Activated T-helper 9 cell treated with anti-CD3 and anti-CD28 coated beads, Interleukin-2, amount 50 U/mL, for 16 hours (primary cell): ENCODE data around the gene FCHSD2.

Experiments
- DNase-seq: peaks from one replicate; pipeline ENCODE4 v3.0.0-alpha.2; 2020; ENCODE audit warnings: low read depth

The FCHSD2 gene

DNA sequence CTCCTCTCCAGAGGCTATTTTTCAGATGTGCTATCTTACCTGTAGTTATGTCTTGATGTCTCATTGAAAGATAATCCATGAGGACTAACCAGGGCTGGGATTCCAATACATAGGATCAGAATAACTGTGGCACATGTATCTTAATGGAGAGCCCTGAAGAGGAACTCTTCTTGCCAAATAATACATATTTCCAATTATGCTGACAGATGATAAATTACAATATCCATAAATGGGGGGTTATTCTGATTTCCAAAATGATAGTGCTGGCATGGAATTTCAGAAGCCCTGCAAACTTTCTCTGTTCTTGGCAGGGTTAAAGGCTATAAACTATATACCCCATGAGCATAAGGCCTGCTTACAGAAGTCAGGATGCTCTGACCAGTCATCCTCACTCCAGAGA, 173.7 kb downstream of the FCHSD2 start:
- no peak for DNase-seq

DNA sequence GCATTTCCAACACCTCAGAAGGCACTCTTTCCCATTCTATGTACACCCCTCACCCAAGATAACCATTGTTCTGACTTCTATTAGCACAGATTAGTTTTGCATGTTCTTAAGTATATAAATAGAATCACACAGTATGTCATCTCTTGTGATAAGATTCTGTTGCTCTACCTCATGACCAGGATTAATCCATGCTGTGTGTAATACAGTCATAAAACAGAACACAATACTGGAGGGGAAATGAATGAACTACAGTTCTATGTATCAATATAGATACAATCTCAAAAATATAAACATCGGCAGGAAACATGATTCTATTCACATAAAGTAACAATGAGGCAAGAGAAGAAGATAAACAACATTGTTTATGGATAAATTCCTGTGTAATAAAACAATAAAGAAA, 176.4 kb downstream of the FCHSD2 start:
- no peak for DNase-seq

DNA sequence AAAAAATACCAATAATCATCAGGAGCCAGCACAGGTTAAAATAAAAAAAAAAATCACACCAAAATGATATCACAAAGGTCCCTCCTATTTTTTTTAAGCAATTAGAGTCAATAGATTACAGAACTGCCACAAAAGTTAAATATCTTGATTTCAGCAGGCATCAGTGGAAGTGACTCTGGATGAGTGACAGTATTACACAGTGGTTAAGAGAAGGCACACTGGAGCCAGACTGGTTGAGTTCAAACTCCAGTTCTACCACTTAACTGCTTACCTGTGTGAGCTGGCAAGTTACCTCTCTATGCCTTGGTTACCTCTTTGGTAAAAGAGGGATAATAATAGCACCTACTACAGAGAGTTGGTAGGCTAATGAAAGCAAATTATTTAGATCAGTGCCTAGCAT, 179.4 kb downstream of the FCHSD2 start:
- no peak for DNase-seq

DNA sequence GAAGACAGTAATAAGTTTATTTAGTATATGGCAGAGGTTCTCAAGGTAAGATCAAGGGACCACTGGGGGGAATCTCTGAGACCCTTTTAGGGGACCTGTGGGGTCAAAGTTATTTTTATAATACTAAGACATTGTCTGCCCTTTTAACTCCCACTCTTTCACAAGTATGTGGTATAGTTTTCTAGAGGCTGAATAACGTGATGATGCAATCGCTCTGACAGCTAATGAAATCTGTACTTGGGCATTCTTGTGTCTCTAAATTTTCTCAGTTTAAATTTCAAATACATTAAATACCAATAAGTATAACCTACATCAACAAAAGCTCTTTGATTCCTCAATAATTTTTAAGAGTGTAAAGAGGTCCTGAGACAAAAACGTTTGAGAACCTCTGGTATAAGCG, 180.0 kb downstream of the FCHSD2 start:
- no peak for DNase-seq

DNA sequence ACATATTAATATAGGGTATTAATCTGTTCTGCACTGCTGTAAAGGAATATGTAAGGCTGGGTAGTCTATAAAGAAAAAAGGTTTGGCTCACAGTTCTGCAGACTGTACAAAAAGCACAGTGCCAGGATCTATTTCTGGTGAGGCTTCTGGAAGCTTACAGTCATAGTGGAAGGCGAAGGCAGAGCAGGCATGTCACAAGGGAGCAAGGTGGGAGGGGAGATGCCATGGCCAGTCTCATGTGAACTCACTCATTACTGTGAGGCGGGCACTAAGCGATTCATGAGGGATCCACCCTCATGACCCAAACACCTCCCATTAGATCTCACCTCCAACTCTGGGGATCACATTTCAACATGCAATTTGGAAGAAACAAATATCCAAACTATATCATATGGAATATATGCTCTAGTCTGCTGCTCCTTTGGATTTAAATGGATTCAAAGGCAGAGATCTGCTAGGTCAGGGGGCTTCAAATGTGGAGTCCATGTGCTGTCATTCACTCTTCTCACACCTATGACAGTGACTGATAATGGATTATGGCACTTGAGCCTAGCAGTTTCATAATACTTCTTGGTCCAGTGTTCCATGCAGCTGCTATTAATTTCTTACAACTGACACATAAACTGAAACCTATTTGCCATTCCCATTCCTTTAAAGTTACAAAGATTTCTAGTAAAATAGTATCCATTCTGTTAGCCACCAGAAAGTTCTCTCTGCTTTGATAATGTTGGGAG, 182.0 kb downstream of the FCHSD2 start:
- no peak for DNase-seq

DNA sequence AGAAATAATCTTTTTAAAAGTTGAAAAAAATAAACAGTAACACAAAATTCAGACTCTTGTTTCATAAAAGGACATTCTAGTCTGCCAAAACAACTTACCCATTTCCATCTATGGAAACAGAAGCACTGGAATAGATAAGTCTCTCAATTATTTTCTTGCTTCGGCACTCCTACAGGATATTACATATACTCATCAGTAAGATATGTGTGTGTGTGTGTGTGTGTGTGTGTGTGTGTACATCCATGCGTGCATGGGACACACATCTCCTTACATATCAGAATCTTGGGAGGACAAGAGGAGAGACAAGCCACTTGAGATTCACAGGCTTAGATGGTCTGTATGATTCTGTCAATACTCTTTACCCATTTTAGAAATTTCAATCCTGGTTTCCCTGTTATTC, 183.3 kb downstream of the FCHSD2 start:
- DNase-seq = no peak

DNA sequence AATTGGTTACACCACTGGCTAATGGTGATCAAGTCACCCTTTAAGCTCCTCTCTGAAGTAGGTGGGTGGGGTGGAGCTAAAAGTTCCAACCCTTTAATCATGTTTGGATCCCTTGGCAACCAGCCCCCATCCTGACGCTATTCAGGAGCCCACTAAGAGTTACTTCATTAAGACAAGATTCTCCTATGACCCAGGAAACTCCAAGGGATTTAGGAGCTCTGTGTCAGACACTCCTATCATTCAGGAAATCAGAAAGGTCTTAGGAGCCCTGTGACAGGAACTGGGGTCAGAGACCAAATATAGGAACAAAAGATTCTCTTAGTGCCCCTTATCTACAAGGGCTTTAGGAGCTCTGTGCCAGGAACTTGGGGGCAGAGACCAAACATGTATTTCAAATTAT, 186.7 kb downstream of the FCHSD2 start:
- no peak for DNase-seq

DNA sequence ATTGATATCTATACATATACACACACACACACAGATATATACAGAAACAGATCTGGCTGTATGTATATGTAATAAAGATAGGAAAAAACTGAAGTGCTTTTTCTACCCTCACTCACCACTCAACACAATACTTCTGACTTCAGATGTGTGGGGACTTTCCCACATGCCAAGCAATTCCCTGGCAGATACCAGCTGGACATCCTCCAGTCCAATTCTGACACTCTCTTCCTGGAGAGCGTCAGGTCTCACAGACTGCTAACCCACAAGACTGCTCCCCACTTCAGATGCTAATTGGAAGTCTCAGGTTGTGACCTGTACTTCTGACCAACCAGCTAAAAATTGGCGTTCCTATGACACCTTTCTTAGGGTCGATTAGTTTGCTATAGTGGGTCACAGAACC, 187.3 kb downstream of the FCHSD2 start:
- DNase-seq = no peak

DNA sequence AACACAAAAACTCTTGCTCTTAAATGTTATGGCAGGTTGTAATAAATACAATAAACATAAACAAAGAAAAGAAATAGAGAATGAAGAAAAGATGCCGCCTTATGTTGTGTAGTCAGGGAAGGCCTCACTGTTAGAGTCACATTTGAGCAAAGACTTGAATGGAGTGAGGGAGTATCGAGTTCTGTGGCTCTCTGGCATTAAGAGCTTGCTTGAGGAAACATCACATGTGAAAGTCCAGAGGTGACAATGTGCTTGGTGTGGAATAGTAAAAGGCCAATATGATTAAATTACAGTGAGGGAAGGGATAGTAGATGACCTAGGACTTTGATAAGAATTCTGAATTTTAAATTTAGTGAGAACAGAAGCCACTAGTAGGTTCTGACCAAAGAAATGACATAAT, 188.5 kb downstream of the FCHSD2 start:
- DNase-seq = no peak

DNA sequence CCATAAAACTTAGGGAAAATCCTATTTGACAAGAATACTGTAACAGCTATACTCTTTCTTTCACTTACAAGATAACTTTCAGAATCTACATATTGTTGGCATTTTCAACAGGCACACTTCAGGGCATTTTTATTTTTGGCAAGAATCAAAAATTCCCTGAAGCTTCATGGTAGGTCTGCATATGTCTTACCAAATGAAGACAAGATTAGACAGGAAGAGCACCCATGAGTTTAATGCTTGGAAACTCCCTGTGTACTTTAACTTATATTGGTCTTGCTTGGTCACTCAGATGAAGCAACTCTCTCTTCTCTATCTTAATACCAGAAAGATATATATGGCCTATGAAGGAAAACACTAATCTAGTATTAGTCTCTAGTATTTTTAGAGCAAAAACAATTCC, 190.2 kb downstream of the FCHSD2 start:
- DNase-seq = no peak

DNA sequence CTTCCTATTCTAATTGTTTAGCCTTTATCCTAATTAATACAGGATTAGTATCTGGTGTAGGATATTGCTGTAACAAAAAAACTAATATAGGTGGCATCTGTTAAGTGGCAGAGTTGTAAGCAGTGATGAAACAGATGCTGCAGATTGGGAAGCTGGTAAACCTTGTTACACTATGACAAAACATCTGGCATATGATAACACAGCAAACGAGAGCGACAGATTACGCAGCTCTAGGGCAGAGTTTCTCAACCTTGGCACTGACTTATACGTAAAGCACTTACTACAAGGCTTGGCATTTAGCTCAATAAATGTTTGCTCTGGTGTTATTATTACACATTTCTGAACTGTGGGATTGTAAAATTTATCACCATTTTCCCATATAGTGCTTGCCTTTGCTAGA, 190.9 kb downstream of the FCHSD2 start:
- no peak for DNase-seq

DNA sequence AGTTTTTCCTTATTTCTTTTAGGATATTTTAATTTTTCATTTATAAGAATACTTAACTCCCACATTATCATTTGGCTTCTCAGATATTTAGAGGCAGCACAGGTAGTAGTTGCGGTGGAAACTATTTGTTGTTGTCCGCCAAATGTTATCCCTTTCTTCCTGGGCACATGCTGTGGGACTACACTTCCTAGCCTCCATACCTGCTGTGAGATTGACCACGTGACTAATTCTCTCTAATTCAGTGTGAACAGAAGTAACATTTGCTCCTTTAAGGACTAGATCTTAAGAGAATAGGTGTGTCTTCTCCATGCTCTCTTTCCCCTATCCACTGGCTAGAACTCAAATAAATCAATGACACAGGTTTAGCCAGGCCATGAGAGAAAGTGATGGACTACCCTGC, 191.4 kb downstream of the FCHSD2 start:
- DNase-seq = no peak

DNA sequence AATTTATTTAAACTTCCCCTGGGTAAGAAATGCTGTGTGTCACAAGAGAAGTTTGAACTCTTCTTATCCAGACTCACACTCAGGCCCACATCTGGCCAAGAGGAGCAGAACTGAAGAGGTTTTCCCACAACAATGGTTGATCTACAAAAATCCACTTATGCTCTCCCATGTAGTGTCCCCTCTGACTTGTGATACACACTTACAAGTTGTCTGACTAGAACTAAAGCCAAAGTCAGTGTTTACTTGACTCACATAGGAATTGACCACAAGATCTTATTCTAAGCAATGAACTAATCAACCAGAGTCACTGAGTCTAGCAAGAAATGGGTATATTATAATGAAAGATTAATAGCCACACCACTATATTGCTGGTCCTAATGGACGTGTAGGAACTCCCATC, 194.9 kb downstream of the FCHSD2 start:
- DNase-seq = no peak

DNA sequence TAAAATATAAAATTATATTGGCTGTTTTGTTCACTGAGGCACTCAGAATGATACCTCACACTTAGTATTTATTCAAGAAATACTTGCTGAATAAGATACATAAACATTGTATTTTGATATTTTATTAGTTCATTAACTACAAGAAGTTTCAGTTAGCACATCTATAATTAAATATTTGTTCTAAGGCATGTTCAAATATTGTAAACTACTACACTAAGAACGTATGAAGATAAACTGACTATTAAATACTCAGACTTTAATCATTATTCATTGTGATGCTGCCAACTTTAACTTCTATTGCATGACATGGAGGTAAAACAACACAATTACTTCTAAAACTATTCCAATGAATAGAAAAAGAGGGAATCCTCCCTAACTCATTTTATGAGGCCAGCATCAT, 198.5 kb downstream of the FCHSD2 start:
- DNase-seq = no peak

DNA sequence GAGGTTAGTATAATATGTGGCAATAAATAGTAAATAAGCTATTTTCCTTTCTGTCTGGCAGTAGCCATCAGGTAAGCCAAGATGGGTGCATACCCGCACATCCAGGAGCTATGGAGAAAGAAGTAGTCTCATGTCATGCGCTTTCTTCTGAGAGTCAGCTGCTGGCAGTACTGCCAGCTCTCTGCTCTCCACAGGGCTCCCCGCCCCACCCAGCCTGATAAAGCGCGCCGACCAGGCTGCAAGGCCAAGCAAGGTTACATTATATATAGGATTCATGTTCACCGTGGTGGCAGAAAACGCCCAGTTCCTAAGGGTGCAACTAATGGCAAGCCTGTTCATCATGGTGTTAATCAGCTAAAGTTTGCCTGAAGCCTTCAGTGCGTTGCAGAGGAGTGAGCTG, 201.7 kb downstream of the FCHSD2 start:
- DNase-seq = no peak

DNA sequence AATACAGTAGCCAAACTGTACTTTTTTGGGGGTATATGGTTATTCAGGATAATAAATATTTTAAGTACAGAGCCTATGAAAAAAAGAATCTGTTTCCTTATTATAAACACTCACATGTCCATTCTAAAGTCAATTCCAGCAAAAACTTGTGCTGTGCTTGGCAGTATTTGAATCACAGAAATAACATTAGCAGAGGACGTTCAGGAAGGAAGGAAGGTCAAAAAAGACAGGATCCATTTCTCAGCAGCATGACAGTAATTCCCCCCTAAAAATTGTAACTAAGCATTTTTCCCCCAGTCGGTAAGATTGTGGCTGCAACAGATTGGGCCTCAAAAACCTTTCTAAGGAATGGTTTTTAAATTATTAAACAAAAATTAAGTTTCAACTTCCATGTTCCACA, 203.1 kb downstream of the FCHSD2 start:
- DNase-seq = no peak

DNA sequence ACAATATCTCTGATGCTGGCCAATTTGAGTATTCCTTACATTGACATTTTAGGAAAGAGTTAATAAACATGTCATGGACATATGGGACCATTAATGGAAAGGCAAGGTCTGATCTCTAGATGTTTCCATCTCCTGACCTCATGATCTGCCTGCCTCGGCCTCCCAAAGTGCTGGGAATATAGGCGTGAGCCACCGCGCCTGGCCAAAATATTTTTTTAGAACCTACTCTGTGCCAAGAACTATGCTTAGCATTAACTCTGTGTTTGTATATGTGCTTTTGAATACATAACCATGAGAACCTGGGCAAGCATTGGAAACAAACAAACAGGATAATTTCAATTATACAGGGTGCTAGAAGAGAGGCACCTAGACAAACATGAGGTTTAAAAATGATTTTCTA, 204.7 kb downstream of the FCHSD2 start:
- DNase-seq = no peak

DNA sequence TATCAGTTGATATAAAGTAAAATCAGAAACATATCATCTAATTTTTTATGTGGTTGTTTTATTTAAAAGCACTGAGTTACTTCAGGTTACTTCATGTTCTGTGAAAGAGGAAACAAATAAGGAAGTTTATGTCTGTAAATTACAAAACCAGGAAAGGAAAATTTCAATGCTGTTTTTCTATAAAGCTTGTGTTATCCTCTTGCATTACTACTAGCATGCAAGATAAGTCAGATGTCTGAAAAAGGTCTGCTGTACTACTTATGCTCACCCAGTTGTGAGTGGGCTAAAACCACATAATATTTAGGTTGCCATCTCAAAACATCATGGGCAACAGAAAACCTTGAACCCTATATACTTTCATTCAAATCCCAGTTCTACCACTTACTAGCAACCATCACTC, 206.4 kb downstream of the FCHSD2 start:
- DNase-seq = no peak

DNA sequence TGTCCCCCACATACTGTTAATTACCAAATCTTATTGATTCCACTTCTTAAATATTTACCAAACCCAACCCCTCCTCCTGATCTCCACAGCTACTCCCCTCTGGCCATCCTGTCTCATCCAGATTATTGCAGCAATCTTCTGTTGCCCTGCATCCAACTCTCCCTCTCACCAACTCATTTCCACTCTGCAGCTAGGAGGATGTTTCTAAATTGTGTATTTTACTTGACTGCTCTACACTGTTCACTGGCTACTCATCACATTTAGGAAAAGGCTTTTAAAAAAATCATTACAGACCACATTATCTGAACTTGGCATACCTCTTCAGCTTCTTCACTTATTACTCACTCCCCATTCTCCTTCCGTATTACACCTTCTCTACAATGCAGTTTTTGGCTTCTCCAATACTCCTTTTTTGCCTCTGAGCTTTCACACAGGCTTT, 210.0 kb downstream of the FCHSD2 start:
- no peak for DNase-seq

DNA sequence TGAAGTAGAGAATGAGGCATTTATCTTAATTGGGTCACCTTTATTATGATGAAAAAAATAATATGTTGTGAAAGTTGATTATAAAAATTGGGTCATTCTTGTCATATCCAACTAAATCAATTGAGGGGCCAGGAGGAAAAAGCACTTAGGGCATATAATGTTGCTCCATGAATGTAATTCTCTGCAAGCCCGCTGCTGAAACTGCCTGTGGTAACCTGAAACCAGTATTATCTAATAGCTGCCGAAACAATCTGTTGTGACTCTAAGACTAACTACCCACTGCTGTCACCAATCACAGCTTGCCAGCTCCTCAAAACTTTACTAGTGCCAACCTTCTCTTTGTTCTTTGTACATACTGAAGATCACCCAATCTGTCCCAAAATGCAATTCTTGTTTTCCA, 212.1 kb downstream of the FCHSD2 start:
- DNase-seq = no peak

DNA sequence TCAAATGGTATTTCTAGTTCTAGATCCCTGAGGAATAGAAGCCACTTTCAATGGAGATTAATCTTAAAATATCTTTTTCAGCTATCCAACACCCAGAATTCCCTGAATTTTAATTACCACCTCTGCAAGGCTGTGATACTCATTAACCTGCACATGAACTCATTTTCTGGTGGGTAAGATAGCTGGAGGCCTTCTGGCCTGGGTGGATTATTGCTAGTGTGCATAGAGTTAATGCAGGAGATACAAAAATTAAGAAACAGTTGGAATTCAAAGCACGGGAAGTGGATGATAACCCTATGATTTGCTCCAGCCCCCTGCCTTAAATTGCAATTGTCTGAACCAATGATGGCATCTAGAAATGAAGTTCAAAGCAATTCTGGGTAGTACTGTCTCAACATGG, 212.9 kb downstream of the FCHSD2 start:
- no peak for DNase-seq

DNA sequence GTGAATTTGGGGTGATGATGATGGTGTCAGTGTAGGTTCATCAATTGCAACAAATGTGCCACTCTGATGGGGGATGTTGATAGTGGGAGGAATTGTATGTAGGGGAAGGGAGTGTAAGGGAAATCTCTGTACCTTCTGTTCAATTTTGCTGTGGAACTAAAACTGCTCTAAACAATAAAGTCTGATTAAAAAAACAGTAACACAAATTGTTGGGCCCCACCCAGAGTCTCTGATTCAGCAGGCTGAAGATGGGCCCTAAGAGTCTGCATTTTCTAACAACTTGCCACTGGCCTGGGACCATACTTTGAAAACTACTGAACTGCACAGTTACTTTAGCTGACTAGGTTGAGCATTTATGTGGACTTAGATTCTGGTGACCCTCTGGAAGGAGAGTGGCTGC, 214.7 kb downstream of the FCHSD2 start:
- DNase-seq = no peak

DNA sequence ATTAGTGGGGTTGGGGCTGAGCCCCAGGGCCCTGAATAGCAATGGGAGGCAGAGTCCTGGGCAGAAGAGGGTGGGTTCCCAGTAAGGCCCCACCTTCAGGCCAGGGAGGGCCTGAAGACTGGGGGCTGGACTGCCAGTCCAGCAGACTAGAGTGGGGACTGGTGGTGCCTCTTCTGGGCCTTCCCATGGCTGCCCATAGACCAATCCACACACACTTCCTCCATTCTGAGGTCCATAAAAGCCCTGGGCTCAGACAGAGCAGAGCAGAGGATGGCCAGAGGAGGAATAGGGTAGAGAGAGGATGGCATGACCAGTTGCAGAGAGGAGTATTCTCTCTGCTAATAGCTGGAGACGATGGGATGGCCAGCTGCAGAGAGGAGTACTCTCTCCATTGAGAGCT, 216.0 kb downstream of the FCHSD2 start:
- no peak for DNase-seq

DNA sequence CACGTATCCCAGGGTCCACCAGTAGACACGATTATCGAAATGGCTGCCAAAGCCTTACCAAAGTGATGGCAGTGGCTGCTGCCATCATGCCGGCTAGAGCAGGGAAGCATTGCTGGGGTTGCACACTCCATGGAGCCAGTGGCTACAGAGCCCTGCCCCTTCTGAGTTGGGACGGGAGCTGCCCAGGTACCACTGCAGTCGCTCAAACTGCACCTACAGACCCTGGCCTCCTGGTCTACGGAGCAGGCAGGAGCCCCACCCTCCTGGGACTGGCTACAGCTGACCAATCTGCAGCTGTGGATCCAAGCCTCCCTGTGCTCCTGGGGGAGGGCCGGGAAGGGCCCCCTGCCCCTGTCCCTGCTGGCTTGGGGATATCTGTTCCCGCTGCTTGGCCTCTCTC, 216.5 kb downstream of the FCHSD2 start:
- no peak for DNase-seq
